Esophagus squamous epithelium (tissue), 5 donors: Measurements from ENCODE around the gene CFAP53. TPM values are rescaled to one million over a fixed set of nuclear protein-coding genes. Genes with fewer than 3 reads are reported as not detected.

ENCODE experiments used
- DNase-seq: peaks from one replicate; lab custom pipeline; 2025; lab: John Stamatoyannopoulos, UW
- H3K27ac ChIP-seq, 4 donors: fragments of 200-600 bp; sonication (generic); one replicate each; pipeline ENCODE4 v1.5.1; 2016 to 2019; ENCODE audit warnings: mild to moderate bottlenecking in 1 of 4
- H3K27me3 ChIP-seq, 4 donors: fragments of 200-600 bp; sonication (generic); 1 replicate in 3 of 4; 2 replicates in 1 of 4; pipeline versions ENCODE4 v1.5.1 to v1.6.0; 2017 to 2021; ENCODE audit warnings: antibody characterized with exemption in 1 of 4
- H3K36me3 ChIP-seq, 3 donors: fragments of 200-600 bp; sonication (generic); one replicate each; pipeline ENCODE4 v1.5.1; 2016 to 2019
- H3K4me1 ChIP-seq, 3 donors: fragments of 200-600 bp; sonication (generic); one replicate each; pipeline ENCODE4 v1.5.1; 2017 to 2019
- H3K4me3 ChIP-seq, 4 donors: fragments of 200-600 bp; sonication (generic); 1 replicate in 3 of 4; 2 replicates in 1 of 4; pipeline ENCODE4 v1.5.1; 2016 to 2019; ENCODE audit warnings: mild to moderate bottlenecking in 2 of 4, moderate library complexity in 1 of 4
- H3K9me3 ChIP-seq, 3 donors: fragments of 200-600 bp; sonication (generic); one replicate each; pipeline ENCODE4 v1.5.1; 2016 to 2019
- POLR2A ChIP-seq, 4 donors: fragments of 450-650 bp; IDR thresholded peaks; one replicate each; pipeline ENCODE4 v1.6.1; 2017; ENCODE audit warnings: antibody characterized with exemption in 4 of 4, mild to moderate bottlenecking in 4 of 4, moderate library complexity in 3 of 4
- WGBS, 2 donors: methylation state at CpG; one replicate each; pipeline ENCODE4 v1.1.5; 2018; 5-methylcytosine and 5-hydroxymethylcytosine counted together
- intact Hi-C: fragments of 100-400 bp; cut with DNase I; formaldehyde crosslinking; loops from one replicate; pipeline ENCODE4 v1.15.0; 2022
- total RNA-seq, 4 donors: library from RNA; depleted of rRNA; stranded (reverse); fragments of >200 nt; gene quantifications; one replicate each; pipeline ENCODE4 v1.1.0, GENCODE V29; 2016
- TF ChIP-seq, protein P1 (sequence below), 6 experiments: fragments of 450-650 bp in 4 of 6; fragments of 200-600 bp in 2 of 6; sonication (generic) in 2 of 6; IDR thresholded peaks; one replicate each; pipeline ENCODE4 v1.5.1; 2016 to 2019; ENCODE audit warnings: antibody characterized with exemption in 6 of 6, mild to moderate bottlenecking in 4 of 6, moderate library complexity in 4 of 6
- donor health status: DM: yes; HTN: yes; CAD: no.

CFAP53 gene
- total RNA-seq, 4 donors from 2014 or later, result 0.19 TPM; not detected in 3

DNA sequence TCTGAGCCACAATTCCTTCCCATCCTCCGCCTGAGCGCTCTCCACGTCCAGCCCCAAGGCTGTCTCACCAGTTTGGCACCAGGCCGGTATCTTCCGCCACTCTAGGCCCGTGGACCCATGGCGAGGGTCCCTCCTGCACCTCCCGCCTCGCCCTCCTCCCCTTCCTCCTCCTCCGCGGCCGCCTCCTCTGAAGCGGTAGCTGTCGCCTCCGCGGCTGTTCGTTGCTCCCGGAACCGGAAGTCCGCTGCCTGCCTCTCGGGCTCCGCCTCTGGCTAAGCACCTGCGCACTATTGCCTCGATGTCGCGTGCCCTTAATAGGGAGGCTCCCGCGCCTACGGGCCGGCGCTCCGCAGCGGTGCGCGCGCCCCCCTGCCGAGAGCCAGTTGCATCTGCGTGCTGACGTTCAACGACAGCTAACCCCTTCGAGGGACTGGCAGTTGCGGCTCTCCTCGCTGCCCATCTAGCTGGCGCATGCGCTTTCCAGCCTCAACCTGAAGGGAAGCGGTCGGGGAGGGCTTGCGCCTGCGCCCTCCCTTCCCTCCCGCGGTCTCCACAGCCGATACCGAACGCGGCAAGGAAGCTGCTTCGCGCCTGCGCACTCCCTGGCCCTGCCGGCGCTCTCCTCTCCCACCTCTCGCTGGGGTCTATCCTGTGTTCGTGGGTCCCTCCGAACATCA lies 15.1 kb upstream of the CFAP53 start, which contains the start of gene MBD1:
Gene MBD1, minus strand, starts transcription at position 229 of the 677 bp plus-strand sequence. CDS start 1,531 bp downstream, outside the sequence.
- H3K4me1 ChIP-seq, result peaks cover 28 to 75% (median 29%) of the 10 kb centered on the region in 3 donors
- peak within 1 kb of the TSS; percentile 60 to 99 (median 82) for H3K4me3 ChIP-seq
- WGBS, 2 donors, result 0% methylated on average over 17 to 18 of the region's 63 CpGs
- TF ChIP-seq POLR2A (IDR thresholded peaks at IDR 0.05), result peak in 3 of 4 donors; percentile 63 to 93 (median 79)
- TF ChIP-seq, protein P1, sequence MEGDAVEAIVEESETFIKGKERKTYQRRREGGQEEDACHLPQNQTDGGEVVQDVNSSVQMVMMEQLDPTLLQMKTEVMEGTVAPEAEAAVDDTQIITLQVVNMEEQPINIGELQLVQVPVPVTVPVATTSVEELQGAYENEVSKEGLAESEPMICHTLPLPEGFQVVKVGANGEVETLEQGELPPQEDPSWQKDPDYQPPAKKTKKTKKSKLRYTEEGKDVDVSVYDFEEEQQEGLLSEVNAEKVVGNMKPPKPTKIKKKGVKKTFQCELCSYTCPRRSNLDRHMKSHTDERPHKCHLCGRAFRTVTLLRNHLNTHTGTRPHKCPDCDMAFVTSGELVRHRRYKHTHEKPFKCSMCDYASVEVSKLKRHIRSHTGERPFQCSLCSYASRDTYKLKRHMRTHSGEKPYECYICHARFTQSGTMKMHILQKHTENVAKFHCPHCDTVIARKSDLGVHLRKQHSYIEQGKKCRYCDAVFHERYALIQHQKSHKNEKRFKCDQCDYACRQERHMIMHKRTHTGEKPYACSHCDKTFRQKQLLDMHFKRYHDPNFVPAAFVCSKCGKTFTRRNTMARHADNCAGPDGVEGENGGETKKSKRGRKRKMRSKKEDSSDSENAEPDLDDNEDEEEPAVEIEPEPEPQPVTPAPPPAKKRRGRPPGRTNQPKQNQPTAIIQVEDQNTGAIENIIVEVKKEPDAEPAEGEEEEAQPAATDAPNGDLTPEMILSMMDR (IDR thresholded peaks at IDR 0.05), result peak in 5 of 6 experiments; percentile 24 to 52 (median 35)
- H3K27ac ChIP-seq, result peak within 1 kb of the TSS; percentile 94 to 99 (median 98)
- DNase-seq, result peak; percentile 98
- H3K27me3 ChIP-seq, result no peaks in the 10 kb centered on the region
- peaks cover 6 to 73% (median 23%) of the 10 kb centered on the region in 3 donors for H3K36me3 ChIP-seq
- H3K9me3 ChIP-seq, result no peaks in the 10 kb centered on the region
- intact Hi-C loops, result no loop called here

GRCh38 chr18:50280707-50281294 lies 14.5 kb upstream of the CFAP53 start:
- Histone ChIP-seq H3K9me3 (no peaks in the 10 kb centered on the region), H3K27me3 (no peaks in the 10 kb centered on the region), H3K4me1 (peaks cover 22 to 69% (median 27%) of the 10 kb centered on the region in 3 donors), H3K36me3 (peaks cover 13 to 78% (median 29%) of the 10 kb centered on the region in 3 donors), H3K27ac (peak overlapping the region; percentile 94 to 99 (median 98)), H3K4me3 (peak overlapping the region; percentile 60 to 99 (median 82))
- 1 to 2% methylated on average over 16 of the region's 16 CpGs for WGBS, 2 donors
- TF ChIP-seq POLR2A (IDR thresholded peaks at IDR 0.05), result no peak
- TF ChIP-seq, protein P1 (IDR thresholded peaks at IDR 0.05), result no peak
- no peak for DNase-seq
- intact Hi-C loops, result no loop called here

DNA sequence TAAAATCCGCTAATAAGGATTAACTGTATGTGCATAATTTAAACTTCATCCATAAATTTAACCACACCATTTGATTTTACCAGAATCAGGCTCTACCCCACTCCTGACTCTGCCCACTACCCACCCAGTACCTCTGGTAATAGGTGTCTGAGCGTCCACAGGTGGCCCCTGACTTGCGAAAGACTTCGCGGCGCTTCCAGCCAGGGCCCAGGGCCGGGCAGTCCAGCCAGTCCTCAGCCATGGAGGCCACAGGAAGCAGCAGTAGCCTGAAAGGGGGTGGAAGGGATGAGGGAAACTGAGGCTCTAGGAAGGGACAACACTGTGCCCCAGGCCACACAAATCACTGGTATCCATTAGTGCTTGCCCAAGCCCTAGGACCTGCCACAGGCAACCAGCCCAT lies 13.5 kb upstream of the CFAP53 start:
- H3K27ac ChIP-seq, result peak overlapping the region in 1 of 4 donors; percentile 97
- intact Hi-C loops, result no loop called here
- no peaks in the 10 kb centered on the region for H3K9me3 ChIP-seq

GRCh38 chr18:50277942-50278341 lies 11.6 kb upstream of the CFAP53 start:
- WGBS, 2 donors, result 49 to 52% methylated on average over 6 of the region's 6 CpGs
- Histone ChIP-seq H3K36me3 (peaks cover 40 to 78% (median 43%) of the 10 kb centered on the region in 3 donors), H3K4me1 (peaks cover 18 to 48% (median 27%) of the 10 kb centered on the region in 3 donors), H3K9me3 (no peaks in the 10 kb centered on the region), H3K27ac (peak overlapping the region in 1 of 4 donors; percentile 5), H3K4me3 (no peak overlapping the region), H3K27me3 (no peaks in the 10 kb centered on the region)
- intact Hi-C loops, result no loop called here
- DNase-seq, result no peak
- TF ChIP-seq, protein P1 (IDR thresholded peaks at IDR 0.05), result no peak
- TF ChIP-seq POLR2A (IDR thresholded peaks at IDR 0.05), result no peak

More for the DNA sequence above, 13.5 kb upstream of the CFAP53 start:
- Histone ChIP-seq H3K36me3 (peaks cover 23 to 78% (median 38%) of the 10 kb centered on the region in 3 donors), H3K4me1 (peaks cover 22 to 59% (median 27%) of the 10 kb centered on the region in 3 donors), H3K27me3 (no peaks in the 10 kb centered on the region), H3K4me3 (peak overlapping the region in 2 of 4 donors; percentile 60 to 97)
- WGBS, 2 donors, result 79 to 94% methylated on average over 1 to 4 of the region's 7 CpGs
- no peak for DNase-seq
- no peak for TF ChIP-seq POLR2A (IDR thresholded peaks at IDR 0.05)
- TF ChIP-seq, protein P1 (IDR thresholded peaks at IDR 0.05), result no peak

DNA sequence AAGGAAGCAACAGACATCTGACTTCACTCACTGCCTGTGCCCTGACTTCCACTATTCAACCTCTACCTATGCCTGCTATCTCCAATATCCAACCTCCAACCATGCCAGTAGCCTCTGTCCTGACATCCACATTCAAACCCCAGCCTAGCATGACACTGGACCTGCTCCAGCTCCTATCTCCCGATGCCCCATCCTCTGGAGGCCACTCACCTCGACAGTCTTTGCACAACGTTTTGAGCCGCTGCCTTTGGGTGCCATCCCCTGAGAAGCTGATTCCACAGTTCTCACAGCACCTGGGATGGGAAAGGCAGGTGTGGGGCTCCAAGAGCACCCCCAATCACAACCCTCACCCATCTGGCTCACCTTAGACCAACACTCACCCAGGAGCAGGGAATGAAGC lies 10.2 kb upstream of the CFAP53 start:
- TF ChIP-seq POLR2A (IDR thresholded peaks at IDR 0.05), result no peak
- TF ChIP-seq, protein P1 (IDR thresholded peaks at IDR 0.05), result no peak
- Histone ChIP-seq H3K36me3 (peaks cover 51 to 82% (median 53%) of the 10 kb centered on the region in 3 donors), H3K4me3 (no peak overlapping the region), H3K27ac (no peak overlapping the region), H3K27me3 (no peaks in the 10 kb centered on the region), H3K9me3 (no peaks in the 10 kb centered on the region), H3K4me1 (peaks cover 13 to 35% (median 20%) of the 10 kb centered on the region in 3 donors)
- no peak for DNase-seq
- intact Hi-C loops, result no loop called here
- WGBS, 2 donors, result 86 to 88% methylated on average over 4 of the region's 4 CpGs
